ENCODE measurements around the gene PRPSAP1.

The PRPSAP1 gene

GRCh38 chr17:76335716-76336381 lies 17.9 kb downstream of the PRPSAP1 start:
- H3K9me3 ChIP-seq (ENCODE audit: control insufficient read depth, low read length), result no peaks in the 10 kb centered on the region
- no peak overlapping the region for H3K4me2 ChIP-seq (ENCODE audit: low read length)
- H2AFZ ChIP-seq, result no peak overlapping the region
- no peaks in the 10 kb centered on the region for H3K4me1 ChIP-seq
- peaks cover 6% of the 10 kb centered on the region for H3K79me2 ChIP-seq
- no peak overlapping the region for H3K27ac ChIP-seq
- no peak for TF ChIP-seq CTCF (IDR thresholded peaks at IDR 0.05)
- no peak overlapping the region for H3K9ac ChIP-seq
- no peaks in the 10 kb centered on the region for H3K36me3 ChIP-seq (ENCODE audit: control insufficient read depth, insufficient read depth, low read length)
- no peak overlapping the region for H3K4me3 ChIP-seq (ENCODE audit: low read depth, low read length)
- H3K27me3 ChIP-seq (ENCODE audit: control insufficient read depth, insufficient read depth, low read length), result no peaks in the 10 kb centered on the region

- no peak overlapping the region for H3K27ac ChIP-seq
- no peak overlapping the region for H3K9ac ChIP-seq
- no peaks in the 10 kb centered on the region for H3K36me3 ChIP-seq (ENCODE audit: control insufficient read depth, insufficient read depth, low read length)
- no peaks in the 10 kb centered on the region for H3K27me3 ChIP-seq (ENCODE audit: control insufficient read depth, insufficient read depth, low read length)
- no peak overlapping the region for H3K4me2 ChIP-seq (ENCODE audit: low read length)
- H3K4me1 ChIP-seq, result no peaks in the 10 kb centered on the region
- H3K4me3 ChIP-seq (ENCODE audit: low read depth, low read length), result no peak overlapping the region
- peaks cover 4% of the 10 kb centered on the region for H3K79me2 ChIP-seq
- no peak for TF ChIP-seq CTCF (IDR thresholded peaks at IDR 0.05)
- H3K9me3 ChIP-seq (ENCODE audit: control insufficient read depth, low read length), result no peaks in the 10 kb centered on the region
- no peak overlapping the region for H2AFZ ChIP-seq
Observed at GRCh38 chr17:76333673-76334505, 19.8 kb downstream of the PRPSAP1 start.

- H3K79me2 ChIP-seq, result no peaks in the 10 kb centered on the region
- no peak overlapping the region for H3K4me3 ChIP-seq (ENCODE audit: low read depth, low read length)
- no peaks in the 10 kb centered on the region for H3K9me3 ChIP-seq (ENCODE audit: control insufficient read depth, low read length)
- H3K9ac ChIP-seq, result no peak overlapping the region
- H2AFZ ChIP-seq, result no peak overlapping the region
- TF ChIP-seq CTCF (IDR thresholded peaks at IDR 0.05), result no peak
- H3K27me3 ChIP-seq (ENCODE audit: control insufficient read depth, insufficient read depth, low read length), result no peaks in the 10 kb centered on the region
- H3K36me3 ChIP-seq (ENCODE audit: control insufficient read depth, insufficient read depth, low read length), result no peaks in the 10 kb centered on the region
- peaks cover 7% of the 10 kb centered on the region for H3K4me1 ChIP-seq
- H3K27ac ChIP-seq, result no peak overlapping the region
- H3K4me2 ChIP-seq (ENCODE audit: low read length), result no peak overlapping the region
Observed at GRCh38 chr17:76331083-76331482, 22.6 kb downstream of the PRPSAP1 start.

GRCh38 chr17:76329664-76330063 lies 24.1 kb downstream of the PRPSAP1 start:
- Histone ChIP-seq H3K4me2 (ENCODE audit: low read length) (no peak overlapping the region), H3K4me3 (ENCODE audit: low read depth, low read length) (no peak overlapping the region), H2AFZ (no peak overlapping the region), H3K9me3 (ENCODE audit: control insufficient read depth, low read length) (no peaks in the 10 kb centered on the region), H3K27me3 (ENCODE audit: control insufficient read depth, insufficient read depth, low read length) (no peaks in the 10 kb centered on the region), H3K36me3 (ENCODE audit: control insufficient read depth, insufficient read depth, low read length) (no peaks in the 10 kb centered on the region), H3K79me2 (no peaks in the 10 kb centered on the region), H3K27ac (no peak overlapping the region), H3K9ac (no peak overlapping the region), H3K4me1 (peaks cover 7% of the 10 kb centered on the region)
- no peak for TF ChIP-seq CTCF (IDR thresholded peaks at IDR 0.05)

All from parathyroid adenoma (tissue), 2 donors.